ENCODE data around the gene NANOS1.

The NANOS1 gene

DNA sequence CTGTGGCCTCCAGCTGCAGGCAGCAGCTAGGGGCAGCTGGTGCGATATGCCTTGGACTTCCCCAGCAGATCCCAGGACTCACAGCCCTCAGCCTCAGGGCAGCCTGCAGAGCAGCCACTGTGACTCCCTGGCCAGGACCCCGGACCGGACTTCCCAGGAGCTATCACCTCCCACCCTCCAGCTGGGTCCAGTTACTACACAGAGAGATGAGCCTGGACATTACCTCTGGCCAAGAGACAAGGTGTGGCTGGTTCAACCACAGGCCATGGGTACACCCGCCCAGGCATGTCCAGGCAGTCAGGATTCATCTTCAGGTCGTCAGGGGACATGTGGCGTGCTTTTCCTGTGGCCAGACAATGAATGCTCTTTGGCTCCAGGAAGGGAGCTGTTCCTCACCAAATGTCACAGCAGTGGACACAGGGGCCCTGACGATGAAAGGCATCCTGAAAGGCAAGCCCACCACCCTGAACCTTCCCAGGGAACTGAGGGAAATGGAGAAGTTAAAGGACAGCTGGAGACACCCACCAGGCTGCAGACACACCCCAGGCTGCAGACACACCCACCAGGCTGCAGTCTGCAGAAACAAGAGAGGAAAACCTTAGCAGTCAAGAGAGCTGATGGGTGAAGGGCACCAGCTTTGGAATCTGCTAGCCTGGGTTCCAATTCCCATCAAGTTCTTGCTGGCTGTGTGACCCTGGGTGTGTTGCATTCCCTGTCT lies 25.8 kb upstream of the NANOS1 start:
- DNase-seq = no peak
- Mint-ChIP-seq H3K4me1 (peaks cover 4% of the 10 kb centered on the region), H3K9me3 (no peaks in the 10 kb centered on the region), H3K36me3 (ENCODE audit: low read depth) (no peaks in the 10 kb centered on the region), H3K4me3 (no peak overlapping the region), H3K27ac (no peak overlapping the region), H3K27me3 (ENCODE audit: low read depth, poor library complexity) (peaks cover 15% of the 10 kb centered on the region)
- TF ChIP-seq, protein P1, sequence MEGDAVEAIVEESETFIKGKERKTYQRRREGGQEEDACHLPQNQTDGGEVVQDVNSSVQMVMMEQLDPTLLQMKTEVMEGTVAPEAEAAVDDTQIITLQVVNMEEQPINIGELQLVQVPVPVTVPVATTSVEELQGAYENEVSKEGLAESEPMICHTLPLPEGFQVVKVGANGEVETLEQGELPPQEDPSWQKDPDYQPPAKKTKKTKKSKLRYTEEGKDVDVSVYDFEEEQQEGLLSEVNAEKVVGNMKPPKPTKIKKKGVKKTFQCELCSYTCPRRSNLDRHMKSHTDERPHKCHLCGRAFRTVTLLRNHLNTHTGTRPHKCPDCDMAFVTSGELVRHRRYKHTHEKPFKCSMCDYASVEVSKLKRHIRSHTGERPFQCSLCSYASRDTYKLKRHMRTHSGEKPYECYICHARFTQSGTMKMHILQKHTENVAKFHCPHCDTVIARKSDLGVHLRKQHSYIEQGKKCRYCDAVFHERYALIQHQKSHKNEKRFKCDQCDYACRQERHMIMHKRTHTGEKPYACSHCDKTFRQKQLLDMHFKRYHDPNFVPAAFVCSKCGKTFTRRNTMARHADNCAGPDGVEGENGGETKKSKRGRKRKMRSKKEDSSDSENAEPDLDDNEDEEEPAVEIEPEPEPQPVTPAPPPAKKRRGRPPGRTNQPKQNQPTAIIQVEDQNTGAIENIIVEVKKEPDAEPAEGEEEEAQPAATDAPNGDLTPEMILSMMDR (IDR thresholded peaks at IDR 0.05) = no peak

DNA sequence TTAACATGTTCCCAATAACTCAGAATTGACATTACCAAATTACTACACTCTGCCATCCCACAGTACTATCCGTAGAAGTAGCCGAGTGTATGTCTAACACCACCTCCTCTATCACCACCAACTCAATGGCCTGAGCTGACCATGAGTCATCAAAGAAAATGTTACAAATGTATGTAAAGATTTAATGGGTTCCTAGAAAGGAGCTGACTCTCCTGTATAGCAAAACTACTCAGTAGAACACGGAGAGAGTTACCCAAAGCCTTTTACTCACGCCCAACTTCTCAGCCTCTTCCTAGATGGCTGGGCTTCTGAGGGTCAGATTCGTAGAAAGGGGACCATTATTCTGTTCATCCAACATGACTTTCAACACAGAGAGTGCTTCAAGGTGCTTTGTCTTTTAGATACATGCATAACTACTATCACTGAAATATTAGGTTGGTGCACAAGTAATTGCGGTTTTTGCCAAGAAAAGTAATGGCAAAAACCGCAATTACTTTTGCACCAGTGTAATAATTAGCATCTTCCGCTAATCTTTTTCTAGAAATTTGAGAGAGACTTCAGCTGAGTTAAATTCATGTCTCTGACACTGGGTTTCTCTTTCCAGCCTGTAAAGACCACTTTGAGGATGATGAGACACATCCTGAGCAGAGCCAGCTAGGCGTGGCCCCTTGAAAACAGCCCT lies 24.0 kb upstream of the NANOS1 start:
- TF ChIP-seq, protein P1 (IDR thresholded peaks at IDR 0.05) = no peak
- Mint-ChIP-seq H3K27me3 (ENCODE audit: low read depth, poor library complexity) (peaks cover 17% of the 10 kb centered on the region), H3K36me3 (ENCODE audit: low read depth) (no peaks in the 10 kb centered on the region), H3K27ac (no peak overlapping the region), H3K9me3 (no peaks in the 10 kb centered on the region), H3K4me1 (peaks cover 4% of the 10 kb centered on the region), H3K4me3 (no peak overlapping the region)
- no peak for DNase-seq

DNA sequence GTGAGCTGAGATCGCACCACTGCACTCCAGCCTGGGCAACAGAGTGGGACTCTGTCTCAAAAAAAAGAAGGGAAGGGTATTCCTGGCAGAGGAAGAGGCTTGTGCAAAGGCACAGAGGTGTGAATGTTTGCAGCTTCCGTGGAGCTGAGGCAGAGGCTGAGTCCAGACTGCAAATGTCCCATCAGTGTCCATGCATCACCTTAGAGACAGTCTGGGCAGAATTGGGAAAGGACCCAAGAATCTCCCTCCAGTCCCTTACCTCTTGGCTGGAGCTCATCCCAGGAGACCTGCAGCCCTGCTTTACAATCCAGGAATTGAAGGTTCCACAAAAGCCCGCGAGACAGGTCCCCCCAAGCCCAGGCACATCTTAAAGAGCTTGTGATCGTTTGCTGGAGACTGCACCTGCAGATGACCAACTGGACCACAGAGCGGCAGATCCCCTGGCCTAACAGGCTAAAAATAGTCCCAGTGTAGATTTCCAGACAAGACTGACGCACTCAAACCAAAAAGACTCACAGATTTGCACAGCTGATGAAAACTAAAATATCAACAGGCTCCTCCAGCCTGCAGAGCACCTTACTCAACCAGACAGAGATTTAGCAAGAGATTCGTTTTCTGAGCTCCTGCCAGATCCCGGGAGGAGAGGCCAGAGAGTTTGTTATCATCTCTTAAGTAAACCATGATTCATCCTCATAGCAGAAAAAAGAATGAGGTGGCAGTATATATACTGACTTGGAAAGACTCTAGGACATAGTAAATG lies 22.9 kb upstream of the NANOS1 start:
- no peaks in the 10 kb centered on the region for H3K36me3 Mint-ChIP-seq (ENCODE audit: low read depth)
- DNase-seq = no peak
- peaks cover 17% of the 10 kb centered on the region for H3K27me3 Mint-ChIP-seq (ENCODE audit: low read depth, poor library complexity)
- peaks cover 4% of the 10 kb centered on the region for H3K4me1 Mint-ChIP-seq
- no peak overlapping the region for H3K4me3 Mint-ChIP-seq
- TF ChIP-seq, protein P1 (IDR thresholded peaks at IDR 0.05) = no peak
- no peaks in the 10 kb centered on the region for H3K9me3 Mint-ChIP-seq
- no peak overlapping the region for H3K27ac Mint-ChIP-seq

DNA sequence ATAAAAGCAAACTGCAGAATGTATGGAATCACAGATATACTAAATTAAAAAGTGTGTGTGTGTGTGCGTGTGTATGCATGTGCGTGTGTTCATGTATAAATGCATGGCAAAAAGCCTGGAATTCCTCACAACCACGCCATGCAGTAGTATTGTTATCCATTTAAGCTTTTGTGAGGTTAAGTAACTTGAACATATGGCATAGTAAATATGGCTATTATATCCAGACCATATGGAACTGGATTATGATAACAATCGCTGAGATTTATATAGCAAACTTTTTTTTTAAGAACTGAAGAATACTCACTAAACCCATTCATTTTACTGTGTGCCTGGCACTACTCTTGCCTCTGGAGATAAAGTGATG lies 22.3 kb upstream of the NANOS1 start:
- H3K4me1 Mint-ChIP-seq = peaks cover 4% of the 10 kb centered on the region
- H3K9me3 Mint-ChIP-seq = no peaks in the 10 kb centered on the region
- H3K27me3 Mint-ChIP-seq (ENCODE audit: low read depth, poor library complexity) = peaks cover 16% of the 10 kb centered on the region
- no peak overlapping the region for H3K27ac Mint-ChIP-seq
- TF ChIP-seq, protein P1 (IDR thresholded peaks at IDR 0.05) = no peak
- no peaks in the 10 kb centered on the region for H3K36me3 Mint-ChIP-seq (ENCODE audit: low read depth)
- DNase-seq = no peak
- H3K4me3 Mint-ChIP-seq = no peak overlapping the region

DNA sequence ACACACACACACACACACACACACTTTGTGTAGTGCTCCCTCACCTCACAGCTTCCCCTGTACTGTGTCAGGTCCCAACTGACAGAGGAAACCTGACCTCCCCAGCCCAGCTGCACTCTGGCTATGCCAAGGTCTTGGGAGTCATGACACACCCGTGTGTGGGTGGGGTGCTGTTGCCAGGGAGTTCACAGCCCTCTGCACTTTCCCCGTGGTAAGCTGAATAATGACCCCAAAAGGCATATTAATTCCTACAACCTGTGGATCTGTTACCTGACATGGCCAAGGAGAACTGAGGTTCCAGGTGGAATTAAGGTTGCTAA lies 8.9 kb upstream of the NANOS1 start:
- peak; percentile 26 for DNase-seq
- Mint-ChIP-seq H3K4me1 (peaks cover 14% of the 10 kb centered on the region), H3K9me3 (peaks cover 9% of the 10 kb centered on the region), H3K4me3 (no peak overlapping the region), H3K27ac (no peak overlapping the region), H3K36me3 (ENCODE audit: low read depth) (no peaks in the 10 kb centered on the region), H3K27me3 (ENCODE audit: low read depth, poor library complexity) (peaks cover 21% of the 10 kb centered on the region)
- TF ChIP-seq, protein P1 (IDR thresholded peaks at IDR 0.05) = no peak
